Choroid plexus epithelial cell (primary cell): ENCODE data around the gene USP34.
A peak's percentile ranks its signal among the peaks of the same experiment; 100 is the strongest.

Source experiments
- DNase-seq: peaks from one replicate; pipeline ENCODE4 v3.0.0-alpha.2; 2010; ENCODE audit warnings: low read depth
- H3K4me3 ChIP-seq: 2 replicates; pipeline ENCODE4 v1.5.1; 2011; ENCODE audit warnings: low read depth, mild to moderate bottlenecking, control low read depth, low read length, moderate library complexity
- CTCF ChIP-seq: conservative IDR thresholded peaks from 2 replicates; pipeline ENCODE4 v1.5.1; 2011; ENCODE audit warnings: low read depth, mild to moderate bottlenecking, control low read depth, inconsistent platforms, low read length, moderate library complexity

The USP34 gene

DNA sequence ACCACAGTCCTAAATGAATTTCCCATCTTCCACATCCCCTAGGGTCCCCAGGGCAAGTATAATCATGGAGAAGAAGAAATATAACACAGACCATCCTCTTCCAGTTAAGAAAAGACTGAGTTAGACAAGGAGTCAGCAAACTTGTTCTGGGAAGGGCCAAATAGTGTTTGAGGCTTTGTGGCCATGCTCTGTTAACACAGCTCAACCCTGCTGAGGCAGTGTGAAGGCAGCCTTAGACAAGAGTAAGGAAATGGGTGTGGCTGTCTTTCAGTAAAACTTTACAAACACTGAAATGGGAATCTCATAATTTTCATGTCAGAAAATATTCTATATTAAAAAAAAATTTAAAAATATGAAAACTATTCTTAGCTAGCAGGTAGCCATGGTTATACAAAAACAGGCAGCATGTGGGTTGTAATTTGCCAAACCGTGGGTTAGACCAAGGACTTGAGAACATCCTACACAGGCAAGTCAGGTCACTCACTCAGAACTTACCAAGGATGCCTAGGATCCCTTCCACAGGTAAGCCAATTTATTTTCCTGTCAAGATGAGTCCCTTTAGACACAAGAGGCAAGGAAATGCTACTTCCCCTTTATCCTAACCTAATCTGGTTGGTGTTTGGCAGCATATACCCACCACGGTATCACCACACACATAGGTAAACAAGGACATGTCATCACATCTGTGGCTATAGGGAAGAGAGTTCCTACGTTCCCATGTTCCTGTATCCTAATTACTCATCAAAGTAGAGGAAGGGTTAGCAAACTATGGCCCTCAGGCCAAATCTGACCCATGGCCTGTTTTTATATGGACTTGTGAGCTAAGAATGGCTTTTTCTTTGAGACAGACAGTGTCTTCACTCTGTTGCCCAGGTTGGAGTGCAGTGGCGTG is 277.0 kb downstream of the USP34 start:
- no peak for TF ChIP-seq CTCF
- peak; percentile 23 for DNase-seq
- H3K4me3 ChIP-seq = no peak overlapping the region

DNA sequence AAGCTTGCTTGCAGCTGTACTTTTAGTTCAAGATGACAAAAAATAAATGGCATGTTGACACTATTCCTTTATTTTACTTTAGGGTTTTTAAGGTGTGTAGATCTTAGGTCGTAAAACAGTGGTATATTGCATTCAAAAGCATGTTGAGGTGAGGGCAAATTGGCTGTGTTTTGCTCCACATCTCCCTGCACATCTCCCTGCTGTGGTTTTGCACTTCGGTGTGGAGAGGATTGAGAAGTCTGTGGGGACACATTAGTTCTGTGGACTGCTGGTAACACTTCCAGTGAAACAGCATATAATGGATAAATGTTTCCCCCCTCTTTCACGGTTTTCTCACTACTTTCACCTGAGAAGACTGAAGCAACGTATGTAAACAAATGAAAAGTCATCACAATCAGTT is 283.8 kb downstream of the USP34 start:
- no peak for TF ChIP-seq CTCF
- H3K4me3 ChIP-seq = no peak overlapping the region
- DNase-seq = no peak

- no peak for TF ChIP-seq CTCF
- DNase-seq = no peak
- H3K4me3 ChIP-seq = no peak overlapping the region
These were observed 285.6 kb downstream of the USP34 start for GRCh38 chr2:61185231-61185728.

- H3K4me3 ChIP-seq = no peak overlapping the region
- no peak for TF ChIP-seq CTCF
- DNase-seq = no peak
These were observed 286.6 kb downstream of the USP34 start for GRCh38 chr2:61184263-61184662.

DNA sequence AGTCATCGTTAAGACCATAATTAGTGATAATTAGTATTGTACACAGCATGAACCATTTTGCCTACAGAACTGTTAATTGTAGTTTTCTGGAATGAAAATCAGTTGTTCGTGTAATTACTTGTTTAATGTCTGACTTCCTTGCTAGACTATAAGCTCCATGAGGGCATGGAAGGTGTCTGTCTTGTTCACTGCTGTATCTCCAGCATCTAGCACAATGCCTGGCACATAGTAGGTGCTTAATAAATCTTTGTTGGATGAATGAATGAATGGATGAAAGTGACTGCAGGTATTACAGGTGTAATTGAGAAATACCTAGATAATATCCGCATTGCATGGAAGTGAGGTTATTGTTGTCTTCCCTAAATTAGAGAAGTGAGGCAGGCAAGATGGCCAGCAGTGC is 287.1 kb downstream of the USP34 start:
- DNase-seq = no peak
- TF ChIP-seq CTCF = no peak
- H3K4me3 ChIP-seq = no peak overlapping the region

DNA sequence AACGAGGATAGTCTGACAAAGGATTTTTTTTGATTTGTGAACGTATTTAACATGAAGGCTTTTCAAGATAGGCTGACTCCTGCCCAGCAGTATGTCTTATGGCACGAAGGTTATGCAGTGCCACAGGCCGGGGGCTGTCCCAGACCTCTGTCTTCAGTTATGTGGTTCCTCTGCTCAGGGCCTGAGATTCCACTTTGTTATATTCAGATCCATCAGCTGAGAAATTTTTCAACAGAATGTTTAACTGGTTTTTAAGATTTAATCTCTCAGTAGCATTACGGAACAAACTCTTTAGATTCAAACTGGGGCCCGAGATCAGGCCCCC is 288.9 kb downstream of the USP34 start:
- TF ChIP-seq CTCF = no peak
- no peak overlapping the region for H3K4me3 ChIP-seq
- no peak for DNase-seq
